ENCODE measurements around the gene RAB25. TPM values are rescaled to one million over a fixed set of nuclear protein-coding genes. Genes with fewer than 3 reads are reported as not detected.

The RAB25 gene
- total RNA-seq, 1 experiment from 2014 or later: 141 TPM

- BruUV-seq (replicated peaks): no TSS peak
- H3K9me3 ChIP-seq: no peaks in the 10 kb centered on the region
- Mint-ChIP-seq H3K4me3 (ENCODE audit: unreplicated experiment) (peak overlapping the region; percentile 8), H3K27me3 (ENCODE audit: insufficient read depth, unreplicated experiment) (no peaks in the 10 kb centered on the region), H3K9me3 (ENCODE audit: unreplicated experiment) (no peaks in the 10 kb centered on the region), H3K36me3 (ENCODE audit: insufficient read depth, unreplicated experiment) (no peaks in the 10 kb centered on the region), H3K27ac (ENCODE audit: unreplicated experiment) (no peak overlapping the region), H3K4me1 (ENCODE audit: low read depth, unreplicated experiment) (peaks cover 17% of the 10 kb centered on the region)
- no peak overlapping the region for H3K4me3 ChIP-seq (ENCODE audit: low read depth, low read length)
- DNase-seq: no peak
- no peak for TF ChIP-seq CTCF (IDR thresholded peaks at IDR 0.05; ENCODE audit: insufficient read depth in 1 of 2, low read depth in 1 of 2, low read length in 1 of 2, severe bottlenecking in 1 of 2, unreplicated experiment in 1 of 2)
- peaks cover 7% of the 10 kb centered on the region; the same call in 1 of the 2 replicates for H3K4me1 ChIP-seq
- intact Hi-C loops (cut with micrococcal nuclease; ENCODE audit: unreplicated experiment): no loop called here
- no peaks in the 10 kb centered on the region for H3K27me3 ChIP-seq (replicated peaks; ENCODE audit: control insufficient read depth, insufficient read depth, low read length)
- ChIA-PET CTCF (no interaction called here), POLR2A (no interaction called here)
- H3K36me3 ChIP-seq (ENCODE audit: control insufficient read depth, insufficient read depth, low read length): no peaks in the 10 kb centered on the region; the same call in 1 of the 2 replicates
Measured at GRCh38 chr1:156079762-156080161, 18.8 kb downstream of the RAB25 start.

GRCh38 chr1:156080241-156080862, 19.4 kb downstream of the RAB25 start:
- ChIA-PET CTCF (no interaction called here), POLR2A (no interaction called here)
- TF ChIP-seq CTCF (IDR thresholded peaks at IDR 0.05; ENCODE audit: insufficient read depth in 1 of 2, low read depth in 1 of 2, low read length in 1 of 2, severe bottlenecking in 1 of 2, unreplicated experiment in 1 of 2): no peak
- peaks cover 13% of the 10 kb centered on the region for H3K4me1 ChIP-seq
- no peak for DNase-seq
- no peaks in the 10 kb centered on the region for H3K9me3 ChIP-seq
- Mint-ChIP-seq H3K4me1 (ENCODE audit: low read depth, unreplicated experiment) (peaks cover 17% of the 10 kb centered on the region), H3K36me3 (ENCODE audit: insufficient read depth, unreplicated experiment) (no peaks in the 10 kb centered on the region), H3K27me3 (ENCODE audit: insufficient read depth, unreplicated experiment) (no peaks in the 10 kb centered on the region), H3K9me3 (ENCODE audit: unreplicated experiment) (no peaks in the 10 kb centered on the region), H3K4me3 (ENCODE audit: unreplicated experiment) (peak overlapping the region; percentile 88), H3K27ac (ENCODE audit: unreplicated experiment) (peak overlapping the region; percentile 33)
- no TSS peak for BruUV-seq (replicated peaks)
- intact Hi-C loops (cut with micrococcal nuclease; ENCODE audit: unreplicated experiment): no loop called here
- H3K36me3 ChIP-seq (ENCODE audit: control insufficient read depth, insufficient read depth, low read length): no peaks in the 10 kb centered on the region; the same call in 1 of the 2 replicates
- no peaks in the 10 kb centered on the region for H3K27me3 ChIP-seq (replicated peaks; ENCODE audit: control insufficient read depth, insufficient read depth, low read length)
- H3K4me3 ChIP-seq (ENCODE audit: low read depth, low read length): peak overlapping the region; percentile 83

GRCh38 chr1:156080863-156081179, 19.9 kb downstream of the RAB25 start:
- POLR2A ChIA-PET: no interaction called here
- Mint-ChIP-seq H3K27ac (ENCODE audit: unreplicated experiment) (peak overlapping the region; percentile 33), H3K36me3 (ENCODE audit: insufficient read depth, unreplicated experiment) (peaks cover under 1% of the 10 kb centered on the region), H3K4me1 (ENCODE audit: low read depth, unreplicated experiment) (peaks cover 17% of the 10 kb centered on the region), H3K9me3 (ENCODE audit: unreplicated experiment) (no peaks in the 10 kb centered on the region), H3K27me3 (ENCODE audit: insufficient read depth, unreplicated experiment) (no peaks in the 10 kb centered on the region), H3K4me3 (ENCODE audit: unreplicated experiment) (peak overlapping the region; percentile 88)
- TF ChIP-seq CTCF (IDR thresholded peaks at IDR 0.05; ENCODE audit: insufficient read depth in 1 of 2, low read depth in 1 of 2, low read length in 1 of 2, severe bottlenecking in 1 of 2, unreplicated experiment in 1 of 2): no peak
- H3K4me3 ChIP-seq (ENCODE audit: low read depth, low read length): peak overlapping the region; percentile 83
- CTCF ChIA-PET: no interaction called here
- DNase-seq: no peak
- intact Hi-C loops (cut with micrococcal nuclease; ENCODE audit: unreplicated experiment): no loop called here
- peaks cover 18% of the 10 kb centered on the region for H3K4me1 ChIP-seq
- H3K36me3 ChIP-seq (ENCODE audit: control insufficient read depth, insufficient read depth, low read length): no peaks in the 10 kb centered on the region; the same call in 1 of the 2 replicates
- no peaks in the 10 kb centered on the region for H3K9me3 ChIP-seq
- no peaks in the 10 kb centered on the region for H3K27me3 ChIP-seq (replicated peaks; ENCODE audit: control insufficient read depth, insufficient read depth, low read length)
- BruUV-seq (replicated peaks): no TSS peak

Measured in Caco-2 (cell line).